Activated T-cell treated with anti-CD3 and anti-CD28 coated beads for 1 hour (primary cell): Measurements from ENCODE around the gene BEX3.
"Not testable (repeated sequence)": the region's sequence is repeated elsewhere in the genome, so short reads cannot be mapped to it uniquely, and the experiment has no call there.

Experiments
- DNase-seq: peaks from one replicate; pipeline ENCODE4 v3.0.0-alpha.2; 2020; ENCODE audit warnings: low read depth

BEX3 gene

GRCh38 chrX:103376118-103376978, at the start of gene BEX3:
Gene BEX3 (plus strand): TSS chrX:103376538. CDS start chrX:103377522, 984 bp downstream.
- DNase-seq, result peak; percentile 3

GRCh38 chrX:103329991-103330390, 46.3 kb upstream of the BEX3 start, which contains the start of gene TCEAL7:
Gene TCEAL7 (plus strand): TSS chrX:103330239. CDS start chrX:103331404, 1,165 bp downstream.
- no peak for DNase-seq

GRCh38 chrX:103330681-103331288, 45.6 kb upstream of the BEX3 start:
- no peak for DNase-seq

GRCh38 chrX:103338663-103339062, 37.7 kb upstream of the BEX3 start:
- DNase-seq, result no peak

- DNase-seq, result peak; percentile 32
Observed at GRCh38 chrX:103343105-103343504, 33.2 kb upstream of the BEX3 start.

GRCh38 chrX:103344606-103345005, 31.7 kb upstream of the BEX3 start:
- no peak for DNase-seq

GRCh38 chrX:103347682-103348397, 28.5 kb upstream of the BEX3 start:
- DNase-seq, result no peak

- no peak for DNase-seq
Observed at GRCh38 chrX:103356130-103356798, 20.1 kb upstream of the BEX3 start, which contains the start of gene TCEAL9. Gene TCEAL9 (plus strand): TSS chrX:103356506. CDS start chrX:103357685, 1,179 bp downstream.

- no peak for DNase-seq
Observed at GRCh38 chrX:103356858-103357257, 19.5 kb upstream of the BEX3 start.

GRCh38 chrX:103357871-103358270, 18.5 kb upstream of the BEX3 start:
- no peak for DNase-seq

GRCh38 chrX:103359605-103360004, 16.7 kb upstream of the BEX3 start:
- DNase-seq, result not testable (repeated sequence)

- DNase-seq, result no peak
Observed at GRCh38 chrX:103360092-103360491, 16.2 kb upstream of the BEX3 start.

GRCh38 chrX:103360916-103361315, 15.4 kb upstream of the BEX3 start:
- no peak for DNase-seq

- DNase-seq, result no peak
Observed at GRCh38 chrX:103361798-103362197, 14.5 kb upstream of the BEX3 start.

GRCh38 chrX:103362474-103362873, 13.9 kb upstream of the BEX3 start:
- DNase-seq, result no peak

GRCh38 chrX:103363046-103363445, 13.3 kb upstream of the BEX3 start:
- DNase-seq, result no peak

GRCh38 chrX:103367502-103367901, 8.8 kb upstream of the BEX3 start:
- no peak for DNase-seq

GRCh38 chrX:103369479-103369878, 6.9 kb upstream of the BEX3 start:
- no peak for DNase-seq

- DNase-seq, result no peak
Observed at GRCh38 chrX:103372886-103373285, 3.5 kb upstream of the BEX3 start.

GRCh38 chrX:103373581-103373980, 2.8 kb upstream of the BEX3 start:
- DNase-seq, result no peak

- DNase-seq, result no peak
Observed at GRCh38 chrX:103376979-103377324, 614 bp downstream of the BEX3 start.

- no peak for DNase-seq
Observed at GRCh38 chrX:103378990-103379389, 2.7 kb downstream of the BEX3 start.
